Posterior vena cava (tissue), 2 donors: ENCODE results near the gene DAO. TPM values are rescaled to one million over a fixed set of nuclear protein-coding genes. Genes with fewer than 3 reads are reported as not detected.

Experiments
- DNase-seq: peaks from one replicate; pipeline ENCODE4 v3.0.0-alpha.2; 2020; ENCODE audit warnings: low spot score
- intact Hi-C, 2 donors: fragments of 100-400 bp; cut with DNase I; formaldehyde crosslinking; loops; one replicate each; pipeline versions ENCODE4 v1.14.1 to v1.14.2; 2022 to 2023
- microRNA-seq, 2 donors: library from miRNA; unstranded; fragments of <30 nt; microRNA quantifications; one replicate each; pipeline ENCODE4 v1.2.0, GENCODE V29; 2020 to 2021; ENCODE audit warnings: borderline microRNAs expressed in 2 of 2
- total RNA-seq, 2 donors: library from RNA; stranded (reverse); fragmentation: NEBNext Ultra II Directional; extraction: Animal tissue kit (Norgen Biotek cat#: 25700); gene quantifications; one replicate each; pipeline ENCODE4 v1.2.1, GENCODE V29; 2021
- donor health status: DM: yes; HTN: yes; CAD: no.
- donor health status: DM: yes; HTN: yes; CAD: no.

The DAO gene
- total RNA-seq, 2 donors from 2014 or later, result 0.28 TPM; not detected in 1

- no peak for DNase-seq
- intact Hi-C loops, result no loop called here
These were observed 67.2 kb downstream of the DAO start for GRCh38 chr12:108947097-108947496.

GRCh38 chr12:108948367-108948766 lies 68.5 kb downstream of the DAO start:
- intact Hi-C loops, result no loop called here
- DNase-seq, result no peak

GRCh38 chr12:108949976-108950375 lies 70.1 kb downstream of the DAO start:
- DNase-seq, result no peak
- intact Hi-C loops, result loop anchor here in 1 of 2 donors (5.0 kb wide), 1 partner anchor 143 kb away; no protein-coding TSS in a partner anchor

Small RNA genes within 50 kb of the gene (microRNA-seq; reads per million reads assigned to microRNA genes)
- gene MIR619, result 0 reads per million in 2 donors

Other genes starting within 250 kb of the DAO start
- gene SELPLG, start 246.2 kb upstream of the DAO start, total RNA-seq, result 10 to 100 TPM in 1 of 2 donors, 1 to 10 TPM in 1; 5.1 to 14.4 TPM
- gene CORO1C, start 148.6 kb upstream of the DAO start, total RNA-seq, result 100 to 1,000 TPM; 361 to 548 TPM
- 10 to 100 TPM; 34.7 to 43.9 TPM for gene SSH1, start 22.5 kb upstream of the DAO start, total RNA-seq
- not detected for gene SVOP, start 141.0 kb downstream of the DAO start, total RNA-seq
- gene USP30, start 172.5 kb downstream of the DAO start, total RNA-seq, result 1 to 10 TPM; 8.1 to 8.3 TPM
- 10 to 100 TPM; 13.3 to 18.4 TPM for gene ALKBH2, start 213.4 kb downstream of the DAO start, total RNA-seq
- gene UNG, start 217.5 kb downstream of the DAO start, total RNA-seq, result 10 to 100 TPM; 10.3 to 11.1 TPM
- gene ACACB, start 236.5 kb downstream of the DAO start, total RNA-seq, result 10 to 100 TPM; 29.4 to 49.7 TPM